ENCODE measurements around the gene API5. TPM values are rescaled to one million over a fixed set of nuclear protein-coding genes. Genes with fewer than 3 reads are reported as not detected.

The API5 gene
- total RNA-seq, 1 donor from 2014 or later = 38.8 TPM

- DNase-seq (ENCODE audit: low spot score) = no peak
- intact Hi-C loops (cut with DNase I) = loop anchor here (5.0 kb wide), 1 partner anchor 46 kb away; the partner anchor contains the start of gene API5
These were observed 46.5 kb downstream of the API5 start for GRCh38 chr11:43358279-43358800.

- intact Hi-C loops (cut with DNase I) = loop anchor here (5.0 kb wide), 1 partner anchor 47 kb away; the partner anchor contains the start of gene API5
- peak; percentile 98 for DNase-seq (ENCODE audit: low spot score)
These were observed 47.1 kb downstream of the API5 start, which contains the start of gene TTC17 for GRCh38 chr11:43358801-43359421. TSS of gene TTC17 (plus strand) at chr11:43358920. CDS start at chr11:43358955, 35 bp downstream.

GRCh38 chr11:43359422-43359818 is 47.6 kb downstream of the API5 start:
- intact Hi-C loops (cut with DNase I) = loop anchor here (5.0 kb wide), 1 partner anchor 47 kb away; the partner anchor contains the start of gene API5
- DNase-seq (ENCODE audit: low spot score) = no peak

GRCh38 chr11:43360361-43361032 is 48.7 kb downstream of the API5 start:
- no peak for DNase-seq (ENCODE audit: low spot score)
- intact Hi-C loops (cut with DNase I) = no loop called here

GRCh38 chr11:43366677-43367076 is 54.9 kb downstream of the API5 start:
- intact Hi-C loops (cut with DNase I) = no loop called here
- no peak for DNase-seq (ENCODE audit: low spot score)

GRCh38 chr11:43367382-43368178 is 55.8 kb downstream of the API5 start:
- DNase-seq (ENCODE audit: low spot score) = no peak
- intact Hi-C loops (cut with DNase I) = no loop called here

- no peak for DNase-seq (ENCODE audit: low spot score)
- intact Hi-C loops (cut with DNase I) = no loop called here
These were observed 64.3 kb downstream of the API5 start for GRCh38 chr11:43376065-43376464.

GRCh38 chr11:43376594-43376993 is 64.8 kb downstream of the API5 start:
- DNase-seq (ENCODE audit: low spot score) = no peak
- intact Hi-C loops (cut with DNase I) = no loop called here

GRCh38 chr11:43377389-43377788 is 65.6 kb downstream of the API5 start:
- intact Hi-C loops (cut with DNase I) = no loop called here
- DNase-seq (ENCODE audit: low spot score) = no peak

GRCh38 chr11:43378897-43379296 is 67.1 kb downstream of the API5 start:
- intact Hi-C loops (cut with DNase I) = no loop called here
- DNase-seq (ENCODE audit: low spot score) = no peak

- DNase-seq (ENCODE audit: low spot score) = no peak
- intact Hi-C loops (cut with DNase I) = no loop called here
These were observed 70.0 kb downstream of the API5 start for GRCh38 chr11:43381802-43382201.

GRCh38 chr11:43382614-43383013 is 70.8 kb downstream of the API5 start:
- intact Hi-C loops (cut with DNase I) = no loop called here
- DNase-seq (ENCODE audit: low spot score) = no peak

- intact Hi-C loops (cut with DNase I) = no loop called here
These were observed 72.6 kb downstream of the API5 start for GRCh38 chr11:43384393-43384792.

GRCh38 chr11:43392713-43393112 is 80.9 kb downstream of the API5 start:
- intact Hi-C loops (cut with DNase I) = no loop called here
- no peak for DNase-seq (ENCODE audit: low spot score)

More at GRCh38 chr11:43384393-43384792, 72.6 kb downstream of the API5 start:
- no peak for DNase-seq (ENCODE audit: low spot score)

- no peak for DNase-seq (ENCODE audit: low spot score)
- intact Hi-C loops (cut with DNase I) = no loop called here
These were observed 82.1 kb downstream of the API5 start for GRCh38 chr11:43393765-43394355.

Other genes with a start within 250 kb of the API5 start
- 32.1 TPM for gene TTC17, start 46.9 kb downstream of the API5 start, total RNA-seq